ENCODE data around the gene TRIO.

The TRIO gene

GRCh38 chr5:14364096-14364495, 221.0 kb downstream of the TRIO start:
- no peak for DNase-seq (ENCODE audit: extremely low read depth, low read depth)
- TF ChIP-seq CTCF (IDR thresholded peaks at IDR 0.05; ENCODE audit: low read depth, low read length) = no peak

GRCh38 chr5:14364576-14365472, 221.7 kb downstream of the TRIO start:
- DNase-seq (ENCODE audit: extremely low read depth, low read depth) = no peak
- TF ChIP-seq CTCF (IDR thresholded peaks at IDR 0.05; ENCODE audit: low read depth, low read length) = peak; percentile 44

- no peak for TF ChIP-seq CTCF (IDR thresholded peaks at IDR 0.05; ENCODE audit: low read depth, low read length)
- no peak for DNase-seq (ENCODE audit: extremely low read depth, low read depth)
These were observed 222.8 kb downstream of the TRIO start for GRCh38 chr5:14365831-14366430.

- no peak for TF ChIP-seq CTCF (IDR thresholded peaks at IDR 0.05; ENCODE audit: low read depth, low read length)
- DNase-seq (ENCODE audit: extremely low read depth, low read depth) = no peak
These were observed 223.6 kb downstream of the TRIO start for GRCh38 chr5:14366763-14367162.

GRCh38 chr5:14367364-14367763, 224.2 kb downstream of the TRIO start:
- DNase-seq (ENCODE audit: extremely low read depth, low read depth) = no peak
- TF ChIP-seq CTCF (IDR thresholded peaks at IDR 0.05; ENCODE audit: low read depth, low read length) = no peak

- no peak for DNase-seq (ENCODE audit: extremely low read depth, low read depth)
- no peak for TF ChIP-seq CTCF (IDR thresholded peaks at IDR 0.05; ENCODE audit: low read depth, low read length)
These were observed 226.6 kb downstream of the TRIO start for GRCh38 chr5:14369780-14370179.

- TF ChIP-seq CTCF (IDR thresholded peaks at IDR 0.05; ENCODE audit: low read depth, low read length) = no peak
- no peak for DNase-seq (ENCODE audit: extremely low read depth, low read depth)
These were observed 227.2 kb downstream of the TRIO start for GRCh38 chr5:14370386-14370785.

Measured in AG09319 (cell line).